22Rv1 (cell line): ENCODE measurements around the gene DMKN.

ENCODE experiments used
- H3K27ac ChIP-seq: fragments of 450-650 bp; 2 replicates; pipeline ENCODE4 v1.5.1; 2017
- CTCF ChIP-seq: fragments of 450-650 bp; IDR thresholded peaks from 2 replicates; pipeline ENCODE4 v1.5.1; 2017; ENCODE audit warnings: mild to moderate bottlenecking
- ZFX ChIP-seq: fragments of 450-650 bp; IDR thresholded peaks from 2 replicates; pipeline ENCODE4 v1.6.1; 2017; ENCODE audit warnings: antibody characterized with exemption, borderline replicate concordance

DMKN gene

GRCh38 chr19:35529241-35530218, 16.1 kb upstream of the DMKN start:
- no peak overlapping the region for H3K27ac ChIP-seq
- TF ChIP-seq ZFX: no peak
- no peak for TF ChIP-seq CTCF

- TF ChIP-seq ZFX: no peak
- no peak for TF ChIP-seq CTCF
- no peak within 1 kb of the TSS for H3K27ac ChIP-seq
Measured at GRCh38 chr19:35528218-35529038, 15.0 kb upstream of the DMKN start, which contains the start of gene SBSN. Gene SBSN, minus strand, starts transcription at chr19:35528311. Its CDS starts 30 bp downstream, at chr19:35528281.

GRCh38 chr19:35525873-35526272, 12.4 kb upstream of the DMKN start:
- no peak for TF ChIP-seq ZFX
- TF ChIP-seq CTCF: no peak
- H3K27ac ChIP-seq: no peak overlapping the region

- TF ChIP-seq ZFX: no peak
- TF ChIP-seq CTCF: no peak
- H3K27ac ChIP-seq: no peak overlapping the region
Measured at GRCh38 chr19:35524181-35524837, 10.9 kb upstream of the DMKN start.

GRCh38 chr19:35522745-35523327, 9.4 kb upstream of the DMKN start:
- H3K27ac ChIP-seq: no peak overlapping the region
- TF ChIP-seq CTCF (no peak), ZFX (no peak)

GRCh38 chr19:35521124-35521743, 7.8 kb upstream of the DMKN start:
- TF ChIP-seq CTCF: no peak
- no peak for TF ChIP-seq ZFX
- H3K27ac ChIP-seq: no peak overlapping the region
